Endothelial cell of hepatic sinusoid (primary cell): Measurements from ENCODE around the gene AQP9.
"Not testable (repeated sequence)": the region's sequence is repeated elsewhere in the genome, so short reads cannot be mapped to it uniquely, and the experiment has no call there.

ENCODE experiments used
- in situ Hi-C: cut with HindIII; loops from 2 replicates; pipeline ENCODE4 v1.10.0; 2017; ENCODE audit warnings: low sequenced_read_pairs

The AQP9 gene

GRCh38 chr15:58175955-58176354 lies 37.8 kb downstream of the AQP9 start:
- in situ Hi-C loops = no loop called here

DNA sequence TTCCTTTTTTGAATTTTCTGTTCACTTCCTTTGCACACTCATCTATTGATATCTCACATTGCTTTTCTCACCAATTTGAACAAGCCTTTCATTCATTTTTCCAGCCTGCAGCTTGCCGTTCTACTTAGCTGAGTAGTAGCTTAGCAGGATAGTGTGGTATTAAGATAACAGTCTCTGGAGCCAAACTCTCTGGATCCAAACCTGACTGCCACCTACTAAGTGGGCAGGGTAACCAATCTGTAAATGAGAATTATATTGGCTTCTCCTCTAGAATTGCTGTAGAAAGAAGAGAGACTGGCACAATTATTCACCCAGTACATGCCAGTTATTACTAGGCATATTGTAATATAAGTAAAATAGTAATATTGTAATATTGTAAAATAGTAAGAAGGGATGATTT lies 40.5 kb downstream of the AQP9 start:
- in situ Hi-C loops = no loop called here

GRCh38 chr15:58179206-58179605 lies 41.0 kb downstream of the AQP9 start:
- in situ Hi-C loops = no loop called here

GRCh38 chr15:58179741-58180381 lies 41.7 kb downstream of the AQP9 start:
- in situ Hi-C loops = no loop called here

GRCh38 chr15:58182460-58183163 lies 44.4 kb downstream of the AQP9 start:
- in situ Hi-C loops = no loop called here

DNA sequence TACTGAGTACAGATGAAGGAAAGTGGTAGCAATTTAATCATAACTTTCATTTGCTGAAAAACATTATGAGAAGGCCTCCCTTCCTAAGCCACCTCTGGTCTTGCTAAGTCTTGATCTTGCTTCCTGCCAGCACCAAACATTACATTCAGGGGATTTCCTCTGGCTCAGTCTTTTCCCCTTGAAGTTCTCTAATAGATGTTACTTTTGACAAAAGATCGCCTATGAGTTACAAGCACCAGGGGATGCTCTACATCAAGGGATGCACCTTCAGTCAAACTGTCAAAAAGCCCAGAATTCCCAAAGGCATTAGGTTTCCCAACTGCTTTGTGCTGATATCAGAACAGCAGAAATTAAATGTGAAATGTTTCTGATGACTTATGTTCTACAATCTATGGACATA lies 47.3 kb downstream of the AQP9 start:
- in situ Hi-C loops = no loop called here

GRCh38 chr15:58189148-58189811 lies 51.1 kb downstream of the AQP9 start:
- in situ Hi-C loops = no loop called here

GRCh38 chr15:58190419-58190818 lies 52.2 kb downstream of the AQP9 start:
- in situ Hi-C loops = no loop called here

DNA sequence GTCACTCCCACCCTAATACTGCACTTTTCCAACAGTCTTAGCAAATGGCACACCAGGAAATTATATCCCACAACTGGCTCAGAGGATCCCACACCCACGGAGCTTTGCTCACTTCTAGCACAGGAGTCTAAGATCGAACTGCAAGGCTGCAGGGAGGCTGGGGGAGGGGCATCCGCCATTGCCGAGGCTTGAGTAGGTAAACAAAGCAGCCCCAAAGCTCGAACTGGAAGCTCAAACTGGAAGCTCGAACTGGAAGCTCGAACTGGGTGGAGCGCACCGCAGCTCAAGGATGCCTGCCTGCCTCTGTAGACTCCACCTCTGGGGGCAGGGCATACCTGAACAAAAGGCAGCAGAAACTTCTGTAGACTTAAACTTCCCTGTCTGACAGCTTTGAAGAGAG lies 55.5 kb downstream of the AQP9 start:
- in situ Hi-C loops = not testable (repeated sequence)

DNA sequence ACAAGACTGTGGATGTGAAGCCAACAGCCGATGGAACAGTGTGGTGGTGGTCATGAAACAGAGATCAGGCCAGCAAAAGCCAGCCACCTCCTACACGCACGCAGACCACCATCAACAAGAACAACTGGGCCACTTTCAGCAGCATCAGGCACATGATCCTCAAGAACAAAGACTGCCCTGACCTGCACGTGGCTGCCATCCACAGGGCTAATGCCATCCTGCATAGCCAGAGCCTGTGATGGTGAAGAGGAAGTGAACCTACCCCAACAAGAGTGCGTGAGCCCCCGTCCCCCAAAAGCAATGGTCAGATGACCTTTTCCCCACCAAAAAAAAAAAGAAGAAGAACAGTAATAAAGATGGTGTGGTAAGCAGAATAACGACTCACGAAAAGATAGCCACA lies 62.6 kb downstream of the AQP9 start:
- in situ Hi-C loops = no loop called here

DNA sequence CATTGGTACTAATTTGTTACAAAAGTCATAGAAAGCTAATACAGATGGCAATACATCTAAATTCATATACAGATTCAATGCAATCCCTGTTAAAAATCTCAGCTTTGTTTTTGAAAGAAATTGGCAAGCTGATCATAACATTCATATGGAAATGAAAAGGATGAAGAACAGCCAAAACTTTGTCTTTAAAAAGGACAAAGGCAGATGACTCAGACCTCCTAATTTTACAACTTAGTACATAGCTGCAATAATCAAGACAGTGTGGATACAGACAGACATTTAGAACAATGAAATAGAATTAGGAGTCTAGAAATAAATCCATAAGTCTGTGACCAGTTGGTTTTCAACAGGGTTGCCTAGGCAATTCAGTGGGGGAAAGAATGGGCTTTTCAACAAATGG lies 63.3 kb downstream of the AQP9 start:
- in situ Hi-C loops = no loop called here

GRCh38 chr15:58203537-58203936 lies 65.4 kb downstream of the AQP9 start:
- in situ Hi-C loops = no loop called here

- in situ Hi-C loops = no loop called here
Observed at GRCh38 chr15:58206151-58206550, 68.0 kb downstream of the AQP9 start.

GRCh38 chr15:58208217-58208616 lies 70.0 kb downstream of the AQP9 start:
- in situ Hi-C loops = not testable (repeated sequence)

GRCh38 chr15:58209007-58209481 lies 70.9 kb downstream of the AQP9 start:
- in situ Hi-C loops = not testable (repeated sequence)

- in situ Hi-C loops = not testable (repeated sequence)
Observed at GRCh38 chr15:58210031-58210430, 71.8 kb downstream of the AQP9 start.

- in situ Hi-C loops = no loop called here
Observed at GRCh38 chr15:58212909-58213526, 74.8 kb downstream of the AQP9 start.

DNA sequence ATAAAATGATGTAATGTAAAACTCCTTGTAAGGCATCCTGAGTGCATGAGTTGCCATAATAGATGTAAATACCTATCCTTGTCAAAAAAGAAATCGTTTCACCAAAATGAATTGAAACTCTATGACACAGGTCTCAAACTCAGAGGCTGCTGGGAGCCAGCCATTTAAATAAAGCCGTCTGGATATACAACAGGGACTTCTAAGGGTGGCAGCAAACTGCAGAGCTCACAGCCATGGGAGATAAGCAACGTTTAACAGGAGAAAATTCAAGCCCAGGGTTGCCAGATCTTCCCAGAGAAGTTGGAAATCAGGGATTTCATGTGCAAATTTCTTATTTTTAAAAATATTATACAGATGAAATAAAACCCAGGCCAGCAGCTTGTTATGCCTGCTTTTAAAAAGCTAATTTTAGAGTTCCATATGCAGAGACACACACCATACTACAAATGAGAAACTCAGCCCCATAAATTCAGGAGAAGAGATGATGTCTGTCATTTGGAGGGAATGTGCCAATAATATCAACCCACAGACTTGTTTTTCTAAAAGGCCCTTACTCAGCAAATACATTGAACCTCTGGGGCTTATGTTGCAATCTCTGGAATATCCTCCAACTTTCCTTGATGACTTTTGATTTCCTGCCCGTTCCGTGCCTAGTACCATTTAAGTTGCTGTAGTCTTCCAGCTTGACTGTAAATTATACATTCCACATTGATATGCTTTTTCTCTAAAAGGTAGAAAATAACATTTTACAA lies 75.6 kb downstream of the AQP9 start:
- in situ Hi-C loops = no loop called here

GRCh38 chr15:58214591-58215340 lies 76.6 kb downstream of the AQP9 start:
- in situ Hi-C loops = no loop called here

GRCh38 chr15:58217460-58217859 lies 79.3 kb downstream of the AQP9 start:
- in situ Hi-C loops = no loop called here
